Measurements from ENCODE around the gene GPC6.

The GPC6 gene

GRCh38 chr13:93708308-93709075 is 481.9 kb downstream of the GPC6 start:
- no peak for DNase-seq

- DNase-seq = no peak
Measured at GRCh38 chr13:93709506-93710244, 483.1 kb downstream of the GPC6 start.

GRCh38 chr13:93714171-93714570 is 487.6 kb downstream of the GPC6 start:
- DNase-seq = no peak

- no peak for DNase-seq
Measured at GRCh38 chr13:93715866-93716265, 489.3 kb downstream of the GPC6 start.

GRCh38 chr13:93716623-93717022 is 490.0 kb downstream of the GPC6 start:
- no peak for DNase-seq

GRCh38 chr13:93721483-93721882 is 494.9 kb downstream of the GPC6 start:
- no peak for DNase-seq

GRCh38 chr13:93723316-93723715 is 496.7 kb downstream of the GPC6 start:
- DNase-seq = no peak

- no peak for DNase-seq
Measured at GRCh38 chr13:93724187-93724586, 497.6 kb downstream of the GPC6 start.

- DNase-seq = no peak
Measured at GRCh38 chr13:93726173-93726957, 499.8 kb downstream of the GPC6 start.

GRCh38 chr13:93727211-93728141 is 500.9 kb downstream of the GPC6 start:
- no peak for DNase-seq

GRCh38 chr13:93729383-93729782 is 502.8 kb downstream of the GPC6 start:
- DNase-seq = no peak

- no peak for DNase-seq
Measured at GRCh38 chr13:93730780-93731179, 504.2 kb downstream of the GPC6 start.

- DNase-seq = no peak
Measured at GRCh38 chr13:93732186-93732585, 505.6 kb downstream of the GPC6 start.

GRCh38 chr13:93736081-93736480 is 509.5 kb downstream of the GPC6 start:
- no peak for DNase-seq

GRCh38 chr13:93736909-93737308 is 510.3 kb downstream of the GPC6 start:
- DNase-seq = no peak

GRCh38 chr13:93740334-93740733 is 513.7 kb downstream of the GPC6 start:
- DNase-seq = no peak

GRCh38 chr13:93744033-93744432 is 517.4 kb downstream of the GPC6 start:
- DNase-seq = no peak

GRCh38 chr13:93744886-93745285 is 518.3 kb downstream of the GPC6 start:
- no peak for DNase-seq

GRCh38 chr13:93745884-93746283 is 519.3 kb downstream of the GPC6 start:
- no peak for DNase-seq

- DNase-seq = no peak
Measured at GRCh38 chr13:93746589-93746988, 520.0 kb downstream of the GPC6 start.

GRCh38 chr13:93750676-93751075 is 524.1 kb downstream of the GPC6 start:
- no peak for DNase-seq

GRCh38 chr13:93751117-93751516 is 524.5 kb downstream of the GPC6 start:
- DNase-seq = no peak

Data from CD4-positive, alpha-beta T cell treated with Interferon gamma for 1 hour (primary cell).